Measurements from ENCODE around the gene DUSP1.

DUSP1 gene

GRCh38 chr5:172721455-172722326, 49.3 kb downstream of the DUSP1 start:
- no peak for DNase-seq

GRCh38 chr5:172720655-172721054, 50.3 kb downstream of the DUSP1 start:
- no peak for DNase-seq

GRCh38 chr5:172719211-172719610, 51.8 kb downstream of the DUSP1 start:
- DNase-seq, result no peak

DNA sequence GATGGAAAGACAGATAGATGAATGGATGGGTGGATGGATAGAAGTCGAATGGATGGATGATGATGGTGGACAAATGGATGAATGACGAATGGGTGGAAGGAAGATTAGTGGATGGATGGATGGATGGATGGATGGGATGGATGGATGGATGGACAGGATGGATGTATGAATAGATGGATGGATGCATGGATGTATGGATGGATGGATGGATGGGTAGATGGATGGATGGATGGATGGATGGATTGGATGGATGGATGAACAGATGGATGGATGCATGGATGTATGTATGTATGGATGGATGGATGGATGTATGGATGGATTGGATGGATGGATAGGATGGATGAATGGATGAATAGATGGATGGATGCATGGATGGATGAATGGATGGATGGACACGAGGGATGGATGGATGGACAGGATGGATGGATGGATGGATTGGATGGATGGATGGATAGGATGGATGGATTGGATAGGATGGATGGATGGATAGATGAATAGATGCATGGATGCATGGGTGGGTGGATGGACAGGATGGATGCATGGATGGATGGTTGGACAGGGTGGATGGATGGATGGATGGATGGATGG, 52.4 kb downstream of the DUSP1 start:
- DNase-seq, result no peak
